A549 (cell line): ENCODE results near the gene EEFSEC. TPM values are rescaled to one million over a fixed set of nuclear protein-coding genes. Genes with fewer than 3 reads are reported as not detected.

ENCODE experiments used
- ATAC-seq, 2 experiments: fragments of 200-7000 bp in 1 of 2; fragments of >200 bp in 1 of 2; cut with Nextera tagmentation in 1 of 2; cut with Tn5 transposase in 1 of 2; 3 replicates each; pipeline versions ENCODE4 v1.8.0 to v1.9.1; 2018 to 2020; ENCODE audit warnings: mild to moderate bottlenecking in 1 of 2, moderate library complexity in 1 of 2
- CTCF ChIA-PET: fragments of 300-600 bp; sonication (Branson Sonifier 250); formaldehyde crosslinking; extraction: SDS; loops from one replicate; lab custom pipeline; 2021; ENCODE audit warnings: antibody characterized with exemption, inconsistent platforms; lab: Yijun Ruan, JAX
- POLR2A ChIA-PET: fragments of 350-600 bp; formaldehyde crosslinking; extraction: SDS; loops from one replicate; lab custom pipeline; 2021; ENCODE audit warnings: antibody characterized with exemption, inconsistent platforms; lab: Yijun Ruan, JAX
- DNase-seq, 2 experiments: peaks; one replicate each; pipeline versions ENCODE4 v3.0.0 to v3.0.0-alpha.2; 2011 to 2016; ENCODE audit warnings: low read depth in 1 of 2, low spot score in 1 of 2
- FAIRE-seq: peaks from 2 replicates; lab custom pipeline; 2011; peaks lifted over from hg19 to GRCh38; lab: Jason Lieb, UNC
- H3K27ac ChIP-seq, 2 experiments: fragments of >200 bp; sonication (Bioruptor Twin); formaldehyde crosslinking; 3 replicates each; pipeline ENCODE4 v1.5.1; 2016 to 2017
- H3K4me1 ChIP-seq: fragments of >200 bp; sonication (Bioruptor Twin); formaldehyde crosslinking; 3 replicates; pipeline ENCODE4 v1.6.1; 2016
- H3K4me2 ChIP-seq: fragments of >200 bp; sonication (Bioruptor Twin); formaldehyde crosslinking; 3 replicates; pipeline ENCODE4 v1.6.1; 2016
- H3K4me3 ChIP-seq: fragments of >200 bp; sonication (Bioruptor Twin); formaldehyde crosslinking; 3 replicates; pipeline ENCODE4 v1.5.1; 2016
- H3K9me3 ChIP-seq: fragments of >200 bp; sonication (Bioruptor Twin); formaldehyde crosslinking; 3 replicates; pipeline ENCODE4 v1.6.1; 2016
- BHLHE40 ChIP-seq: IDR thresholded peaks from 2 replicates; pipeline ENCODE4 v1.6.1; 2012; ENCODE audit warnings: low read depth, low read length, inconsistent platforms
- CBX2 ChIP-seq: fragments of 200-600 bp; sonication (generic); IDR thresholded peaks from 2 replicates; pipeline ENCODE4 v1.6.1; 2016; ENCODE audit warnings: low read depth, mild to moderate bottlenecking, borderline replicate concordance
- FOSL2 ChIP-seq, 2 experiments: fragments of 450-650 bp in 1 of 2; fragments of >200 bp in 1 of 2; sonication (Bioruptor Twin) in 1 of 2; formaldehyde crosslinking; IDR thresholded peaks; 2 replicates each; pipeline versions ENCODE4 v1.5.0 to v1.6.1; 2016 to 2020; ENCODE audit warnings: mild to moderate bottlenecking in 1 of 2, moderate library complexity in 1 of 2
- GATA3 ChIP-seq: IDR thresholded peaks from 2 replicates; pipeline ENCODE4 v1.6.1; 2012; ENCODE audit warnings: borderline replicate concordance
- HDAC2 ChIP-seq: fragments of 200-600 bp; sonication (generic); IDR thresholded peaks from 2 replicates; pipeline ENCODE4 v1.6.1; 2016
- HES2 ChIP-seq: fragments of >200 bp; sonication (Bioruptor Twin); formaldehyde crosslinking; IDR thresholded peaks from 2 replicates; pipeline ENCODE4 v1.6.1; 2016
- HOXB5 ChIP-seq: fragments of 250-450 bp; sonication (Bioruptor Pico); IDR thresholded peaks from 2 replicates; pipeline ENCODE4 v1.5.0; 2020; ENCODE audit warnings: mild to moderate bottlenecking, moderate library complexity
- JUN ChIP-seq, 2 experiments: fragments of >200 bp; sonication (Bioruptor Twin); formaldehyde crosslinking; IDR thresholded peaks; 2 replicates in 1 of 2; 3 replicates in 1 of 2; pipeline ENCODE4 v1.6.1; 2016 to 2017
- KDM1A ChIP-seq: fragments of 200-600 bp; sonication (generic); IDR thresholded peaks from 2 replicates; pipeline ENCODE4 v1.6.1; 2016; ENCODE audit warnings: low read depth, mild to moderate bottlenecking
- MAZ ChIP-seq: fragments of 150-350 bp; IDR thresholded peaks from 2 replicates; pipeline ENCODE4 v1.6.1; 2014; ENCODE audit warnings: antibody characterized with exemption, low read depth, low read length, borderline replicate concordance
- MYC ChIP-seq: IDR thresholded peaks from 2 replicates; pipeline ENCODE4 v1.6.1; 2012; ENCODE audit warnings: mild to moderate bottlenecking, inconsistent platforms, low read length, improper control_type of control experiment, borderline replicate concordance
- PBX3 ChIP-seq: IDR thresholded peaks from 2 replicates; pipeline ENCODE4 v1.6.1; 2012
- POLR2A ChIP-seq: IDR thresholded peaks from 2 replicates; pipeline ENCODE4 v1.6.1; 2012; ENCODE audit warnings: mild to moderate bottlenecking, low read length
- RARB ChIP-seq: fragments of 250-450 bp; sonication (Bioruptor Pico); IDR thresholded peaks from 2 replicates; pipeline ENCODE4 v1.8.0; 2021; ENCODE audit warnings: mild to moderate bottlenecking, moderate library complexity
- RCOR1 ChIP-seq: fragments of 150-350 bp; IDR thresholded peaks from 2 replicates; pipeline ENCODE4 v1.6.1; 2014; ENCODE audit warnings: antibody characterized with exemption, low read length, low read depth
- SMC3 ChIP-seq: fragments of >200 bp; sonication (Bioruptor Twin); formaldehyde crosslinking; IDR thresholded peaks from 3 replicates; pipeline ENCODE4 v1.6.1; 2018; ENCODE audit warnings: inconsistent platforms
- SREBF2 ChIP-seq: fragments of 450-650 bp; IDR thresholded peaks from 2 replicates; pipeline ENCODE4 v1.6.1; 2014; ENCODE audit warnings: mild to moderate bottlenecking, moderate library complexity
- TFCP2L1 ChIP-seq: fragments of 250-450 bp; sonication (Bioruptor Pico); IDR thresholded peaks from 2 replicates; pipeline ENCODE4 v1.5.0; 2021; ENCODE audit warnings: mild to moderate bottlenecking
- ZFP36 ChIP-seq: fragments of 450-650 bp; IDR thresholded peaks from 2 replicates; pipeline ENCODE4 v1.6.1; 2014; ENCODE audit warnings: borderline replicate concordance; ENCODE audit not compliant: partially characterized antibody
- WGBS: methylation state at CpG from one replicate; pipeline ENCODE4 v1.1.6; 2017; ENCODE audit errors: missing lambda C conversion rate; 5-methylcytosine and 5-hydroxymethylcytosine counted together
- polyA plus RNA-seq, 4 experiments: library from polyadenylated mRNA; depleted of rRNA in 3 of 4; stranded (reverse); fragments of >200 nt; fragmentation: RNase III in 1 of 4; extraction: RNeasy Plus Mini Kit Qiagen cat#74134 plus additional on column Dnase treatment in 1 of 4; gene quantifications; 2 replicates in 3 of 4; 3 replicates in 1 of 4; pipeline ENCODE4 v1.2.3, GENCODE V29; 2011 to 2017
- TF ChIP-seq, protein P1 (sequence below): fragments of 150-350 bp; IDR thresholded peaks from 2 replicates; pipeline ENCODE4 v1.6.1; 2014; ENCODE audit warnings: low read depth, mild to moderate bottlenecking, low read length
- TF ChIP-seq, protein P2 (sequence below): IDR thresholded peaks from 2 replicates; pipeline ENCODE4 v1.6.1; 2012
- TF ChIP-seq, protein P3 (sequence below): fragments of 450-650 bp; IDR thresholded peaks from 2 replicates; pipeline ENCODE4 v1.6.1; 2014; ENCODE audit warnings: antibody characterized with exemption

EEFSEC gene
- polyA plus RNA-seq, 2 of the 4 experiments (the other 2 are of a cell fraction), result 6.9 to 7.3 TPM

DNA sequence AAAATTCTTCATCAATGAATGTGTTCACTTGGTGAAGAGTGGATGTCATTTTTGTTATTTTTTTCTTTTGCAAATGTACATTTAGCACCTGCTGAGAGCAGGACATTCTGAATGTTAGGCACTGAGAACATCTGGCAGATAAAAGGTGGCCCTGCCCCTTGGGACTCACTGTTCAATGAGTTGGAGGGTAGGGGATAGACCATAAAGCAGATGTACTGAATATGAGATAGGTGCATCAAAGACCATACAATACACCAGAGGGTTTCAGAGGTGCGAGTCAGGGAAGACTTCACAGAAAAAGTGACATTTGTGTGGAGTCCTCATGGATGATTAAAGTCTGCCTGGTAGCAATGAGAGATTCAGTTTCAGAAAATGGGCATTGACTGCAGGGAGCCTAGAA is 34.2 kb downstream of the EEFSEC start:
- no peak for TF ChIP-seq HES2
- TF ChIP-seq SMC3, result no peak
- no peak for TF ChIP-seq KDM1A
- TF ChIP-seq, protein P1, sequence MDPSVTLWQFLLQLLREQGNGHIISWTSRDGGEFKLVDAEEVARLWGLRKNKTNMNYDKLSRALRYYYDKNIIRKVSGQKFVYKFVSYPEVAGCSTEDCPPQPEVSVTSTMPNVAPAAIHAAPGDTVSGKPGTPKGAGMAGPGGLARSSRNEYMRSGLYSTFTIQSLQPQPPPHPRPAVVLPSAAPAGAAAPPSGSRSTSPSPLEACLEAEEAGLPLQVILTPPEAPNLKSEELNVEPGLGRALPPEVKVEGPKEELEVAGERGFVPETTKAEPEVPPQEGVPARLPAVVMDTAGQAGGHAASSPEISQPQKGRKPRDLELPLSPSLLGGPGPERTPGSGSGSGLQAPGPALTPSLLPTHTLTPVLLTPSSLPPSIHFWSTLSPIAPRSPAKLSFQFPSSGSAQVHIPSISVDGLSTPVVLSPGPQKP, result no peak
- TF ChIP-seq, all 56 proteins: peak for 0
- FAIRE-seq (no peak), DNase-seq (no peak), ATAC-seq (no peak)
- H3K4me2 ChIP-seq, result no peak overlapping the region
- no peak overlapping the region for H3K4me3 ChIP-seq
- H3K27ac ChIP-seq, result no peak overlapping the region
- H3K9me3 ChIP-seq, result no peaks in the 10 kb centered on the region
- H3K4me1 ChIP-seq, result peaks cover 5% of the 10 kb centered on the region; the same call in 1 of the 3 replicates
- ChIA-PET POLR2A (no interaction called here), CTCF (interaction anchor here (1.3 to 1.6 kb wide), 3 partner anchors 17 to 421 kb away, joined by 3 to 5 read pairs (median 4); no protein-coding TSS in a partner anchor)
- WGBS, result 100% methylated on average over 1 of the region's 1 CpG

DNA sequence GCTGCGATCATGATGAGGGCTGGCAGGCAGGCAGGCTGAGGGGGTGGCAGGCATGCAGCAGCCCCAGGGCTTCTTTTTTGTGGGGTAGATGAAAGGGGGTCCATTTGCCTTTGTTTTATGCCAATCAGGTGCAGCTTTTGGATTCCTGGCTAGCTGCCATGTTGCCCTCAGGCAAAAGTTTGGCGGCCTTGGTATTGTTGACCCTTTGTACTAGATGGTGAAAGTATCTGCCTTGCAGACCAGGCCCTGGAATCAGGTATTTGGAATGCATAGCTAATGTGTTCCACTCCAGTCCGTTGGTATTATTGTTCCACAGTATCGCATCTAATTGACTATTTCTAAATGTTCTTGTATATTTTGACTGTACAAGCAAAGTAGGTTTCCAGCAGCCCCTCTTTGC is 35.0 kb downstream of the EEFSEC start:
- H3K4me2 ChIP-seq, result no peak overlapping the region
- TF ChIP-seq MYC (no peak), MAZ (no peak), BHLHE40 (no peak), POLR2A (no peak), RCOR1 (no peak), TFCP2L1 (CRISPR knock-in tag) (no peak), RARB (no peak), HDAC2 (no peak), FOSL2 (IDR thresholded peaks at IDR 0.05) (no peak), FOSL2 (CRISPR knock-in tag; IDR thresholded peaks at IDR 0.05) (no peak), HOXB5 (CRISPR knock-in tag) (no peak), JUN (IDR thresholded peaks at IDR 0.05) (no peak), GATA3 (no peak), CBX2 (no peak), SREBF2 (no peak), PBX3 (no peak), ZFP36 (no peak)
- TF ChIP-seq, protein P2, sequence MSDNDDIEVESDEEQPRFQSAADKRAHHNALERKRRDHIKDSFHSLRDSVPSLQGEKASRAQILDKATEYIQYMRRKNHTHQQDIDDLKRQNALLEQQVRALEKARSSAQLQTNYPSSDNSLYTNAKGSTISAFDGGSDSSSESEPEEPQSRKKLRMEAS, result no peak
- TF ChIP-seq, protein P1, result no peak
- TF ChIP-seq, protein P3, sequence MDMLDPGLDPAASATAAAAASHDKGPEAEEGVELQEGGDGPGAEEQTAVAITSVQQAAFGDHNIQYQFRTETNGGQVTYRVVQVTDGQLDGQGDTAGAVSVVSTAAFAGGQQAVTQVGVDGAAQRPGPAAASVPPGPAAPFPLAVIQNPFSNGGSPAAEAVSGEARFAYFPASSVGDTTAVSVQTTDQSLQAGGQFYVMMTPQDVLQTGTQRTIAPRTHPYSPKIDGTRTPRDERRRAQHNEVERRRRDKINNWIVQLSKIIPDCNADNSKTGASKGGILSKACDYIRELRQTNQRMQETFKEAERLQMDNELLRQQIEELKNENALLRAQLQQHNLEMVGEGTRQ, result no peak
- TF ChIP-seq, all 56 proteins: peak for 0
- no peaks in the 10 kb centered on the region for H3K9me3 ChIP-seq
- no peak overlapping the region for H3K4me3 ChIP-seq
- DNase-seq (no peak), FAIRE-seq (no peak), ATAC-seq (no peak)
- H3K4me1 ChIP-seq, result peaks cover 5% of the 10 kb centered on the region; the same call in 1 of the 3 replicates
- CTCF ChIA-PET, result interaction anchor here (1.3 to 1.5 kb wide), 2 partner anchors 18 to 420 kb away, joined by 4 to 5 read pairs; no protein-coding TSS in a partner anchor
- H3K27ac ChIP-seq, result no peak overlapping the region
- POLR2A ChIA-PET, result no interaction called here
- WGBS, result 81% methylated on average over 4 of the region's 4 CpGs
